HepG2 (cell line): ENCODE results near the gene AFF2.

Experiments
- EP300 ChIP-seq, 3 experiments: sonication (generic) in 1 of 3; formaldehyde crosslinking in 1 of 3; IDR thresholded peaks; 2 replicates each; pipeline versions ENCODE4 v1.5.1 to v1.6.1; 2011 to 2020; ENCODE audit warnings: low read depth in 2 of 3, low read length in 2 of 3, borderline replicate concordance in 1 of 3, improper control_type of control experiment in 1 of 3, mild to moderate bottlenecking in 1 of 3, missing genetic modification reagents in 1 of 3, moderate library complexity in 1 of 3
- MLXIP ChIP-seq: sonication (generic); formaldehyde crosslinking; IDR thresholded peaks from 2 replicates; pipeline ENCODE4 v1.9.0; 2021; ENCODE audit warnings: missing genetic modification reagents, borderline replicate concordance
- MYC ChIP-seq: sonication (generic); formaldehyde crosslinking; IDR thresholded peaks from 2 replicates; pipeline ENCODE4 v1.9.0; 2021; ENCODE audit warnings: missing genetic modification reagents, borderline replicate concordance
- POLR2A ChIP-seq, 2 experiments: IDR thresholded peaks; 2 replicates each; pipeline ENCODE4 v1.6.1; 2011; ENCODE audit warnings: low read depth in 2 of 2, low read length in 2 of 2, mild to moderate bottlenecking in 1 of 2, moderate library complexity in 1 of 2; ENCODE audit not compliant: insufficient read depth in 1 of 2
- RAD21 ChIP-seq: fragments of 450-650 bp; formaldehyde crosslinking; IDR thresholded peaks from 2 replicates; pipeline ENCODE4 v1.5.0; 2020; ENCODE audit warnings: mild to moderate bottlenecking
- SKI ChIP-seq: fragments of 450-650 bp; IDR thresholded peaks from one replicate; pipeline ENCODE4 v1.6.1; 2018; ENCODE audit warnings: mild to moderate bottlenecking; ENCODE audit not compliant: partially characterized antibody
- SRSF9 ChIP-seq: fragments of 200-400 bp; formaldehyde crosslinking; IDR thresholded peaks from 2 replicates; pipeline ENCODE4 v1.6.1; 2018; ENCODE audit warnings: borderline replicate concordance, mild to moderate bottlenecking, low read depth, low read length; ENCODE audit not compliant: insufficient read depth, poor library complexity, severe bottlenecking
- TARDBP ChIP-seq: sonication (generic); formaldehyde crosslinking; IDR thresholded peaks from 2 replicates; pipeline ENCODE4 v1.8.0; 2022; ENCODE audit warnings: mild to moderate bottlenecking, missing genetic modification reagents
- ZNF350 ChIP-seq: sonication (generic); formaldehyde crosslinking; IDR thresholded peaks from 2 replicates; pipeline ENCODE4 v1.4.0; 2020; ENCODE audit warnings: mild to moderate bottlenecking, low read depth, missing genetic modification reagents, borderline replicate concordance
- TF ChIP-seq, protein P1 (sequence below): sonication (generic); formaldehyde crosslinking; IDR thresholded peaks from 2 replicates; pipeline ENCODE4 v1.4.0; 2020; ENCODE audit warnings: missing genetic modification reagents
- TF ChIP-seq, protein P2 (sequence below): sonication (generic); formaldehyde crosslinking; IDR thresholded peaks from 2 replicates; pipeline ENCODE4 v1.5.0; 2020; ENCODE audit warnings: mild to moderate bottlenecking, missing genetic modification reagents, moderate library complexity

DNA sequence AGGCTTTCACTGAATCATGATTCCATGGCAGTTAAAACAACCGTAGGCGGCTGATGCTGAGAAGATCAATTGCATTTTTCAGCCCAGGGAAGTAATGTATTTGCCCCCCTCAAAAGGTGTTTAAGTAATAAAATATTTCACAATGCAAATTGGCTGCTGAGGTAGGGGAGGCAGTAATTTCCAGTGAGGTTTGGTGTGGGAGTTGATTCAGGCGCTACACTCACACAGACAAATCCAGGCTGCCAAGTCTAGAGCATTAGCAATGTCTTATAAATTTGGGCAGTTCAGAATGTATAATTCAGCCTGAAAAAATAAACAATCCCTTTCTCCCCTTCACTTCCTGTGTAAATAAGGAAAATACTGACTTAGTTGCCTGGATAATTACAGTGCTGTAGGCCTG is 543.0 kb downstream of the AFF2 start:
- TF ChIP-seq MYC (CRISPR knock-in tag) (no peak), TARDBP (CRISPR knock-in tag) (no peak), POLR2A (IDR thresholded peaks at IDR 0.05; ENCODE audit: insufficient read depth in 1 of 2, low read depth in 2 of 2, low read length in 2 of 2) (no peak), SKI (no peak), ZNF350 (no peak), RAD21 (CRISPR knock-in tag) (no peak), MLXIP (CRISPR knock-in tag) (no peak), EP300 (IDR thresholded peaks at IDR 0.05; ENCODE audit: low read depth in 2 of 2, low read length in 2 of 2) (no peak), EP300 (CRISPR knock-in tag; IDR thresholded peaks at IDR 0.05; ENCODE audit: borderline replicate concordance) (no peak), SRSF9 (no peak)
- TF ChIP-seq, protein P1, sequence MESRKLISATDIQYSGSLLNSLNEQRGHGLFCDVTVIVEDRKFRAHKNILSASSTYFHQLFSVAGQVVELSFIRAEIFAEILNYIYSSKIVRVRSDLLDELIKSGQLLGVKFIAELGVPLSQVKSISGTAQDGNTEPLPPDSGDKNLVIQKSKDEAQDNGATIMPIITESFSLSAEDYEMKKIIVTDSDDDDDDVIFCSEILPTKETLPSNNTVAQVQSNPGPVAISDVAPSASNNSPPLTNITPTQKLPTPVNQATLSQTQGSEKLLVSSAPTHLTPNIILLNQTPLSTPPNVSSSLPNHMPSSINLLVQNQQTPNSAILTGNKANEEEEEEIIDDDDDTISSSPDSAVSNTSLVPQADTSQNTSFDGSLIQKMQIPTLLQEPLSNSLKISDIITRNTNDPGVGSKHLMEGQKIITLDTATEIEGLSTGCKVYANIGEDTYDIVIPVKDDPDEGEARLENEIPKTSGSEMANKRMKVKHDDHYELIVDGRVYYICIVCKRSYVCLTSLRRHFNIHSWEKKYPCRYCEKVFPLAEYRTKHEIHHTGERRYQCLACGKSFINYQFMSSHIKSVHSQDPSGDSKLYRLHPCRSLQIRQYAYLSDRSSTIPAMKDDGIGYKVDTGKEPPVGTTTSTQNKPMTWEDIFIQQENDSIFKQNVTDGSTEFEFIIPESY = no peak
- TF ChIP-seq, protein P2, sequence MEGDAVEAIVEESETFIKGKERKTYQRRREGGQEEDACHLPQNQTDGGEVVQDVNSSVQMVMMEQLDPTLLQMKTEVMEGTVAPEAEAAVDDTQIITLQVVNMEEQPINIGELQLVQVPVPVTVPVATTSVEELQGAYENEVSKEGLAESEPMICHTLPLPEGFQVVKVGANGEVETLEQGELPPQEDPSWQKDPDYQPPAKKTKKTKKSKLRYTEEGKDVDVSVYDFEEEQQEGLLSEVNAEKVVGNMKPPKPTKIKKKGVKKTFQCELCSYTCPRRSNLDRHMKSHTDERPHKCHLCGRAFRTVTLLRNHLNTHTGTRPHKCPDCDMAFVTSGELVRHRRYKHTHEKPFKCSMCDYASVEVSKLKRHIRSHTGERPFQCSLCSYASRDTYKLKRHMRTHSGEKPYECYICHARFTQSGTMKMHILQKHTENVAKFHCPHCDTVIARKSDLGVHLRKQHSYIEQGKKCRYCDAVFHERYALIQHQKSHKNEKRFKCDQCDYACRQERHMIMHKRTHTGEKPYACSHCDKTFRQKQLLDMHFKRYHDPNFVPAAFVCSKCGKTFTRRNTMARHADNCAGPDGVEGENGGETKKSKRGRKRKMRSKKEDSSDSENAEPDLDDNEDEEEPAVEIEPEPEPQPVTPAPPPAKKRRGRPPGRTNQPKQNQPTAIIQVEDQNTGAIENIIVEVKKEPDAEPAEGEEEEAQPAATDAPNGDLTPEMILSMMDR = no peak
